Subcutaneous abdominal adipose tissue (tissue), 5 donors: ENCODE measurements around the gene SSNA1.

ENCODE experiments used
- H3K27ac ChIP-seq: one replicate; pipeline ENCODE4 v1.7.0; 2013; ENCODE audit warnings: low read depth, mild to moderate bottlenecking, inconsistent platforms, low read length, moderate library complexity
- H3K27me3 ChIP-seq, 5 donors: one replicate each; pipeline ENCODE4 v1.7.0; 2013; ENCODE audit warnings: low read length in 5 of 5, inconsistent platforms in 1 of 5; ENCODE audit not compliant: control insufficient read depth in 5 of 5, insufficient read depth in 4 of 5
- H3K36me3 ChIP-seq, 5 donors: one replicate each; pipeline ENCODE4 v1.7.0; 2013; ENCODE audit warnings: low read length in 5 of 5; ENCODE audit not compliant: control insufficient read depth in 5 of 5, insufficient read depth in 5 of 5
- H3K4me1 ChIP-seq, 5 donors: one replicate each; pipeline ENCODE4 v1.7.0; 2013; ENCODE audit warnings: low read length in 5 of 5, mild to moderate bottlenecking in 3 of 5, moderate library complexity in 1 of 5; ENCODE audit not compliant: control insufficient read depth in 5 of 5, insufficient read depth in 5 of 5
- H3K4me3 ChIP-seq, 5 donors: one replicate each; pipeline ENCODE4 v1.7.0; 2013; ENCODE audit warnings: low read length in 5 of 5, low read depth in 1 of 5
- H3K9ac ChIP-seq, 5 donors: one replicate each; pipeline ENCODE4 v1.7.0; 2013; ENCODE audit warnings: low read length in 5 of 5, mild to moderate bottlenecking in 4 of 5, moderate library complexity in 3 of 5
- H3K9me3 ChIP-seq, 5 donors: one replicate each; pipeline ENCODE4 v1.7.0; 2013; ENCODE audit warnings: low read length in 5 of 5; ENCODE audit not compliant: control insufficient read depth in 5 of 5
- donor health status: healthy.
- donor health status: healthy.
- donor health status: healthy.
- donor health status: healthy.
- donor health status: healthy.

The SSNA1 gene

GRCh38 chr9:137184881-137185660 is 3.4 kb upstream of the SSNA1 start:
- Histone ChIP-seq H3K4me1 (peaks cover 9 to 49% (median 37%) of the 10 kb centered on the region in 5 donors), H3K36me3 (peaks cover 0 to 68% (median 64%) of the 10 kb centered on the region in 5 donors)

GRCh38 chr9:137185921-137186320 is 2.6 kb upstream of the SSNA1 start:
- peaks cover 0 to 67% (median 64%) of the 10 kb centered on the region in 5 donors for H3K36me3 ChIP-seq
- H3K4me1 ChIP-seq = peaks cover 9 to 54% (median 40%) of the 10 kb centered on the region in 5 donors
- H3K4me3 ChIP-seq = peak overlapping the region in 1 of 5 donors; percentile 94
- H3K9me3 ChIP-seq = no peaks in the 10 kb centered on the region
- H3K27ac ChIP-seq = no peak overlapping the region
- no peak overlapping the region for H3K9ac ChIP-seq
- no peaks in the 10 kb centered on the region for H3K27me3 ChIP-seq

More at GRCh38 chr9:137184881-137185660, 3.4 kb upstream of the SSNA1 start:
- Histone ChIP-seq H3K9me3 (no peaks in the 10 kb centered on the region), H3K27ac (no peak overlapping the region), H3K4me3 (no peak overlapping the region), H3K27me3 (no peaks in the 10 kb centered on the region), H3K9ac (no peak overlapping the region)

- Histone ChIP-seq H3K9me3 (no peaks in the 10 kb centered on the region), H3K27me3 (no peaks in the 10 kb centered on the region), H3K4me3 (peak overlapping the region in 3 of 5 donors; percentile 23 to 99 (median 94)), H3K36me3 (peaks cover 0 to 67% (median 63%) of the 10 kb centered on the region in 5 donors), H3K9ac (no peak overlapping the region), H3K27ac (no peak overlapping the region), H3K4me1 (peaks cover 9 to 54% (median 40%) of the 10 kb centered on the region in 5 donors)
Observed at GRCh38 chr9:137186385-137186784, 2.1 kb upstream of the SSNA1 start.

- Histone ChIP-seq H3K9ac (peak overlapping the region; percentile 68 to 95 (median 91)), H3K27me3 (no peaks in the 10 kb centered on the region), H3K4me3 (peak overlapping the region; percentile 90 to 99 (median 95)), H3K36me3 (peaks cover 0 to 68% (median 63%) of the 10 kb centered on the region in 5 donors), H3K27ac (no peak overlapping the region), H3K9me3 (no peaks in the 10 kb centered on the region), H3K4me1 (peaks cover 9 to 54% (median 40%) of the 10 kb centered on the region in 5 donors)
Observed at GRCh38 chr9:137187386-137187785, 1.1 kb upstream of the SSNA1 start.

- Histone ChIP-seq H3K4me1 (peaks cover 9 to 54% (median 40%) of the 10 kb centered on the region in 5 donors), H3K9me3 (no peaks in the 10 kb centered on the region), H3K27ac (peak overlapping the region; percentile 91), H3K9ac (peak overlapping the region; percentile 68 to 95 (median 91)), H3K27me3 (no peaks in the 10 kb centered on the region), H3K4me3 (peak overlapping the region; percentile 90 to 99 (median 95)), H3K36me3 (peaks cover 0 to 61% (median 57%) of the 10 kb centered on the region in 5 donors)
Observed at GRCh38 chr9:137188086-137188489, 388 bp upstream of the SSNA1 start.

GRCh38 chr9:137189297-137190295 is 1.1 kb downstream of the SSNA1 start:
- no peaks in the 10 kb centered on the region for H3K9me3 ChIP-seq
- H3K4me3 ChIP-seq = peak overlapping the region; percentile 64 to 99 (median 95)
- peak overlapping the region; percentile 91 for H3K27ac ChIP-seq
- H3K4me1 ChIP-seq = peaks cover 9 to 54% (median 40%) of the 10 kb centered on the region in 5 donors
- H3K27me3 ChIP-seq = no peaks in the 10 kb centered on the region
- H3K36me3 ChIP-seq = peaks cover 0 to 46% (median 42%) of the 10 kb centered on the region in 5 donors
- peak overlapping the region; percentile 68 to 95 (median 91) for H3K9ac ChIP-seq

- no peak overlapping the region for H3K27ac ChIP-seq
- H3K9ac ChIP-seq = peak overlapping the region in 1 of 5 donors; percentile 95
- H3K9me3 ChIP-seq = no peaks in the 10 kb centered on the region
- H3K4me3 ChIP-seq = no peak overlapping the region
- peaks cover 9 to 48% (median 40%) of the 10 kb centered on the region in 5 donors for H3K4me1 ChIP-seq
- H3K36me3 ChIP-seq = peaks cover 0 to 38% (median 35%) of the 10 kb centered on the region in 5 donors
- H3K27me3 ChIP-seq = no peaks in the 10 kb centered on the region
Observed at GRCh38 chr9:137190315-137190856, 1.9 kb downstream of the SSNA1 start.

GRCh38 chr9:137191245-137191644 is 2.8 kb downstream of the SSNA1 start:
- Histone ChIP-seq H3K9ac (no peak overlapping the region), H3K4me1 (peaks cover 9 to 43% (median 34%) of the 10 kb centered on the region in 5 donors), H3K9me3 (no peaks in the 10 kb centered on the region), H3K36me3 (peaks cover 0 to 30% (median 27%) of the 10 kb centered on the region in 5 donors), H3K4me3 (no peak overlapping the region), H3K27ac (no peak overlapping the region), H3K27me3 (no peaks in the 10 kb centered on the region)

- Histone ChIP-seq H3K4me3 (no peak overlapping the region), H3K27ac (no peak overlapping the region), H3K36me3 (peaks cover 0 to 27% (median 25%) of the 10 kb centered on the region in 5 donors), H3K4me1 (peaks cover 9 to 37% (median 27%) of the 10 kb centered on the region in 5 donors), H3K9me3 (no peaks in the 10 kb centered on the region), H3K27me3 (no peaks in the 10 kb centered on the region), H3K9ac (no peak overlapping the region)
Observed at GRCh38 chr9:137191691-137192447, 3.4 kb downstream of the SSNA1 start.
